WI38 (cell line): ENCODE measurements around the gene PRSS3.

Experiments
- H3K4me3 ChIP-seq: 2 replicates; pipeline ENCODE4 v1.5.1; 2011; ENCODE audit warnings: low read depth, mild to moderate bottlenecking, control low read depth, low read length
- CTCF ChIP-seq: IDR thresholded peaks from 2 replicates; pipeline ENCODE4 v1.5.1; 2012; ENCODE audit warnings: low read depth, mild to moderate bottlenecking, control low read depth, low read length

The PRSS3 gene

DNA sequence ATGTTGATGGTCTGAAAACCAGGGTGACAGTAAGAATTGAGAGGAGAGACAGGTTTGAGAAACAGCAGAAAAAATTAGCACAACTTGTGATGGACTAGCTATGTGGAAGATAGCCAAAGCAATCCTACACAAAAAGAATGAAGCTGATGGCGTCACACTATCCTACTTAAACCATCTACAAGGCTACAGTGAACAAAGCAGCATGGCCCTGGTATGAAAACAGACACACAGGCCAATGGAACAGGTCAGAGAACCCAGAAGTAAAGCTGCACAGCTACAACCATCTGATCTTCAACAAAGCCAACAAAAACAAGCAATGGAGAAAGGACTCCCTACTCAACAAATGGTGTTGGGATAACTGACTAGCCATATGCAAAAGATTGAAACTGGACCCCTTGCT, 14.1 kb downstream of the PRSS3 start:
- no peak for TF ChIP-seq CTCF
- no peak overlapping the region for H3K4me3 ChIP-seq

DNA sequence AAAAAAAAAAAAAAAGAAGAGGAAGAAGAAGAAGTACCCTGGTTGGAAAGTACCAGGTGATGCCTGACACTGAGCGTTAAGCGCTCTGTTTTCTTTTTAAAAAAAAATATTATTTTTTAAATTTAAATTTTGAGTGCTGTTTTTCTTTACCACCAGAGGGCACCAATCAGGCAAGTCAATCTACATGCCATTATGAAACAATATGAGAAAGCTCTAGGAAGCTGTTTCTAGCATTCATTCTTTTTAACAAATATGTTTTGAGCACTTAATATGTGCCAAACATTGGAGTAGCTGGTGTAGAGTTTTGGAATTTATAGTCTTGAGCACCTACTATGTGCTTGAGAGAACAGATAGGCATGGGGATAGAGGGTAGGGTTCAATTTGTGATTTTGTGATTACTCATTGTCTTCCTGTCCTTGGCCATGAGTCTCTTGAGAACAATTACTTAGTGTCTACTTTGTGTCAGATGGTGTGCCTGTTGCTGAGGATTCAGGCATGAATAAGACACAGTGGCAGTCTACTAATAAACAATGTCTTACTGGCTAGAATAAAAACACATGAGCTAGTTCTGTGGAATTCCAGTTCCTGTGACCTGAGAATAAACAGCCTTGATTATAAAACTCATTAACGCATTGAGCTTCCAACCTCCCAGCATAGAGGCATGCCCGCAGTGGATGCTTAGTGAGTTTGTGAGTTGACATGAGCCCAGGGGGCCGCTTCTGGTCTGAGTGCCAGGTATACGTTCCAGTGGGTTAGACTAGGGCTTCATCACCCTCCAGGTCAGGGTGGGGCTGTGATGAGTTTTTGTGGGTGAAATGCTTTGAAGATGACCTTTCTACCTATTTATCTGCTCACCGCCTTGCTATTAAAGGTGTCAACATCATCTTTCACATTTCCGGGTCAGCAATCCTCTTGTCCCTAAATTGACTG, 18.6 kb downstream of the PRSS3 start:
- 0 out of 2 replicates have a peak, but pooled peaks have one; percentile 31 for TF ChIP-seq CTCF
- H3K4me3 ChIP-seq = no peak overlapping the region

DNA sequence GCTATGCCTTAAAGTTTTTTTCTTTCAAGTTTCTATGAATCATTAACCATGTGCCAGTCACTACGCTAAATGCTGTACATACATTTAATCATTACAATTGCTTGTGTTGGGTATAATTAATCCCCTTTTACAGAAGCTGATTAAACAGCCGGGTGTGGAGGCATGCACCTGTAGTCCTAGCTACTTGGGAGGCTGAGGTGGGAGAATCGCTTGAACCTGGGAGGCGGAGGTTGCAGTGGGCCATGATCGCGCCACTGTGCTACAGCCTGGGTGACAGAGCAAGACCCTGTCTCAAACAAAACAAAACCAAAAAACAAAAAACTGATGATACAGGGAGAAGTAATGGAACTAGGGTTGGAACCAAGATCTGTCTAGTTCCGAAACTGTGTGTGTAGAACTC, 20.4 kb downstream of the PRSS3 start:
- H3K4me3 ChIP-seq = no peak overlapping the region
- no peak for TF ChIP-seq CTCF

DNA sequence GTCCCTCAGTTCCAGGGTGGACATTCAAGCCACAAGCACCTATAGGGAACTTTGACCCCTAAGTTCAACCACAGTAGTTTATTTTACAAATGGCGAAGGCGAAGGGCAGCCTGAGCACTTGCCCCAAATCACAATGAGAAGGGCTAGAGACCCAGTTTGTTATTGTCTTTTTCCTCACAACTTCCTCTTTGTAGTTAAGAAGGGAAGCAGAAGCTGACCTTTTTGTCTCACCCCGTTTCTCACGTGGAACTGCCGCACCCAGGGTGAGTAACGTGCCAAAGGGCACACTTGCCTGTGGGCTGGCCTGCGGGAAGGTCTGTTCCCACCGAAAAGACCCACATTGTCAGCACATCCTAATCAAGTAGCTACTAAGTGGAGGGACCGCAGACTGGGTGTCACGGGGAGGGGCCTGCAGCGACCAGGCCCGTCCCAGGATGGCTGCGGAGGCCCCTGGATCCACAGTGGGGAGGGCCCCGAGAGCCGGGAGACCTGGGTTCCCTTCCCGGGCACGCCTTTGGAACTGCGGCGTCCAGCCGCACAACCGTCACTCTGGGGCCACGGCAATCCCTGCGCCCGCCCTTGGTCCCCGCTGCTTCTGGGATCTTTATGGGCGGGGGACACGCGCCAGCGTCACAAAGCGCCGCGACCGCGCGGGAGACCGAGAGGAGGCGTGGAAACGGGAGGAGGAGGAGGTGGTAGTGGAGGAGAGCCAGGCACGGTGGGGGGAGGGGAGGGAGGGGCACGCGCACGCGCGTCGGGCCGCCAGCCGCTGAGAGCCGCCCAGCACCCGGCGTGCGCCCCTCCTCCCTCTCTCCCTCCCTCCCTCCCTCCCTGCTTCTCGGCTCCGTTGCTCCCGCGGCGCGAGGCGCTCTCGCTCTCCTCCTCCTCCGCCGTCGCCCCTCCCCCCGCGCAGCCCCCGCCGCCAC, 21.2 kb downstream of the PRSS3 start, which contains the start of gene UBE2R2:
Gene UBE2R2 (plus strand): TSS at position 834 of the 926 bp plus-strand sequence. CDS start 598 bp downstream, outside the sequence.
- TF ChIP-seq CTCF = no peak
- peak within 1 kb of the TSS; percentile 73 for H3K4me3 ChIP-seq

GRCh38 chr9:33817327-33818166, 22.2 kb downstream of the PRSS3 start:
- TF ChIP-seq CTCF = 0 out of 2 replicates have a peak, but pooled peaks have one; percentile 16
- peak overlapping the region; percentile 73 for H3K4me3 ChIP-seq

DNA sequence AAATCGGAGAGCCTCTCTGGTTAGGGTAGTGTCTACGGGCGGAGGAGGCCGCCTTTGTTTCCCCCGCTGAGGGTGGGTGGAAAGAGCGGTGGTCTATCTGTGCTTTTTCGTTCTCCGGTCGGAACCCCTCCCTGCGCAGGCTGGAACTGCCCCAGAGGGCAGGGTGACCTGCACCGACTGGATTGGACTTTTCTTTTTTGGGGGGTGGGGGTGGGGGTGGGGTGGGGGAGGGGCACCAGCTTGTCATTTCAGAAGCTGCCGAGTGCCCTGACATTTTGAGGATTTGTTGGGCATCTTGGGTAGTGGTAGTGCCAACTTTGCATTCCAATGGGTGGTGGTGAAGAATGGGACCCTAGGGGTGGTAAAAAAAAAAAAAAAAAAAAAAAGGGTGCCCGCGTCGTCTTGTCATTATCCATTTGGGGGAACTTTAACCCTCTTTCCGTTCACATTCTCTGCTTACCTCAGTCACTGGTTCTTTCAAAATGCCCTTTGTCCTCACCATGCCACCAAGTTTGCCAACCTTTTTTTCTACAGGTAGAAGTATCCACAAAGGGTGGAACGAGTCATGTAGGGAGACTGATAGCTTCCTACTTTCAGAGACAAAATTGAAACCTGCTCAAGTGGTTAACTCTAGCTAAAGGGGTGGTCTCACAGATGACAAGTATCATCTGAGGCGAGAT, 22.9 kb downstream of the PRSS3 start:
- H3K4me3 ChIP-seq = peak overlapping the region; percentile 73
- no peak for TF ChIP-seq CTCF
